GM19467 (cell line): ENCODE results near the gene CREBL2.
"Not testable (repeated sequence)": the region's sequence is repeated elsewhere in the genome, so short reads cannot be mapped to it uniquely, and the experiment has no call there.

Source experiments
- ATAC-seq: cut with Tn5 transposase; IDR thresholded peaks from one replicate; pipeline ENCODE4 v1.9.1; 2021; ENCODE audit warnings: mild to moderate bottlenecking, moderate library complexity; ENCODE audit not compliant: unreplicated experiment

The CREBL2 gene

GRCh38 chr12:12596598-12596997 is 15.1 kb upstream of the CREBL2 start:
- not testable (repeated sequence) for ATAC-seq

DNA sequence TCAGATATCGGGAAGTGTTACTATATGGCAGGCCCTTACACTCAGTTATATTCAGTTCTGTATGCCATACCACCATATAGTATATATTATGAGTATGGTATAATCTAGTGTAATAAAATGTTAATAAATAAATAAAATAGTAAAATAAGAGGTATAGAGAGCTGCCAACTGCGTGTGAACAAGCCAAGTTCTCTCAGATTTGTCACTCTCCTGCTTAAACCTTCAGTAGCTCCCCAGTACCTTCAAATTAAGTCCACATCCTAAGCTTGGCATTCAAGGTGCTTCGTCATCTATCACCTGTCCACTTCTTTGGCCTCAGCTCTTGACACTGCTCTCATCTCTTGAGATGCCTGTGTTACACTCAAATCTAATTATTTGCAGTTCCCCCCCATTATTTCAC is 12.8 kb upstream of the CREBL2 start:
- no peak for ATAC-seq

GRCh38 chr12:12599750-12600643 is 11.7 kb upstream of the CREBL2 start:
- no peak for ATAC-seq

- no peak for ATAC-seq
These were observed 11.0 kb upstream of the CREBL2 start for GRCh38 chr12:12600659-12601058.

DNA sequence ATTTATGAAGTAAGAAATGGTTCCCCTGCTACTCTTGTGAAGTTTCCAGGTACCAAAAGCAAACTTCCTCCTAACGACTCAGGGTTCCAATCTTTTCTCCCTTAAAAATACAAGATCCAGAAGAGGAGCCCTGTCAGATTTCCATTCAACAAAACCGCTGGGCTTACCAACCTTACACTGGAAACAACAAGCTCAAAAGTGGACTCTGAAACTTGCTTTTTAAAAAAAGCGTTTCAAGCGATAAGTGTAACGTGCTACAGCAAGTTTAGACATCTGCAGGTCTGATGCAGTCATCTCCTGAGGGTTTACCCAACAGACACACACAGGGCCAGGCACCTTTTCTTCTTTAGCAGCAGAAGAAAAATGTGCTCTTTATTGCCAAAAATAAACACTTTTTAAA is 6.9 kb upstream of the CREBL2 start:
- no peak for ATAC-seq

DNA sequence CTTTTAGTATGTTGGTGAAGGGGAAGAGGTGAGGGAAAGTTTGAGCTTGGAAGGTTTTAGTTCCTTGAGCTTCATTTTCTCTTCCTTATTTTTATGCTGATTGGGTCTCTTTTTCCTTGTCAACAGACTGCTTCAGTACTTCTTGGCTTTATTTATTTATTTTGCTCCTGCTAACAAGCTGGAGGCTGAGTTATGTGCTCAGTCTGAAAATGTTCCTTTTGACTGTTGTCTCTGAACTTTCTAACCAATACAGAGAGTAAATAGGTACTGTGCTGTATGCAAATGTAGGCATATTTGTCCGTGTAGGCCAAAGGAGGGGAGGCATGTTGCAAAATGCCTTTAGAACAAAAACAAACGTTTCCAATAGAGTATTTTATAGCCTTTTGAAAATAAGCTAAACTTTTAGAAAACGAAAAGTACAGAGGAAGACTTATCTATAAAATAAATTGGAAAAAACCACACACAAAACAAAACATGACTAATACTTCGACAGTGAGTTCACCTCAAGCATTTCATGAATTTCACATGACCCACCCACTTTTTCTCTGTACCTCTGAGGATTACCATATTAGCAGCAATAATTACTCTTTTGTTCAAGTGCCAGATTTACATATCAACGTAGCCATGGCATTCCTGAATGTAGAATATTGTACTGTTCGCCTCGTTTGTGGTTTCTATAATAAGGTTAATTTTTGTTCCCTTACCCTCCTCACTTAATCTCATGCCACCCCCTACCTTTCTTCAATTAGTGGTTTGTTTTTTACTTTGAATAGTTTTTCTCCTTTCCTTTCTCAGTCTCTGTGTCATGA is 4.7 kb upstream of the CREBL2 start:
- no peak for ATAC-seq

DNA sequence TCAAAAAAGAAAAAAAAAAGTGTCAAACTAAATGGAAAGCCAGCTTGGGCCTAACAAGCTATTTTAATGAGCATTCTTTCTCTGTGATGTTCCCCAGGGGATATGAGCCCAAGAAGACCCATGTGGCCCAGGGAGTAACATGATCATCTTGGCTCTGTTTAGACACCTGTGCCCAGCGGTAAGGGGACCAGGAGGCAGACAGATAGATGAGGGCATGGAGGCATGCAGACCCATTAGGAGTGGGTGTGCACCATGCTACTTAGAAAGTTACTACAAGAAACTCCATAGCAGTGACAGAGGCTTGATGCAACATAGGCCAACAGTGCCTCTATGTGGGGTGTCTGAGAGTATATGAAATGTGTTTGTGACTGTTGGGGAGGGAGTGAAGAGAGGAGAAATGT is 3.1 kb upstream of the CREBL2 start:
- ATAC-seq: no peak

- no peak for ATAC-seq
These were observed 2.0 kb upstream of the CREBL2 start for GRCh38 chr12:12609692-12610091.

- ATAC-seq: no peak
These were observed 965 bp upstream of the CREBL2 start for GRCh38 chr12:12610711-12611110.

GRCh38 chr12:12612358-12612757 is 682 bp downstream of the CREBL2 start:
- no peak for ATAC-seq

GRCh38 chr12:12613344-12613743 is 1.7 kb downstream of the CREBL2 start:
- ATAC-seq: no peak

- ATAC-seq: no peak
These were observed 2.7 kb downstream of the CREBL2 start for GRCh38 chr12:12614342-12614741.

DNA sequence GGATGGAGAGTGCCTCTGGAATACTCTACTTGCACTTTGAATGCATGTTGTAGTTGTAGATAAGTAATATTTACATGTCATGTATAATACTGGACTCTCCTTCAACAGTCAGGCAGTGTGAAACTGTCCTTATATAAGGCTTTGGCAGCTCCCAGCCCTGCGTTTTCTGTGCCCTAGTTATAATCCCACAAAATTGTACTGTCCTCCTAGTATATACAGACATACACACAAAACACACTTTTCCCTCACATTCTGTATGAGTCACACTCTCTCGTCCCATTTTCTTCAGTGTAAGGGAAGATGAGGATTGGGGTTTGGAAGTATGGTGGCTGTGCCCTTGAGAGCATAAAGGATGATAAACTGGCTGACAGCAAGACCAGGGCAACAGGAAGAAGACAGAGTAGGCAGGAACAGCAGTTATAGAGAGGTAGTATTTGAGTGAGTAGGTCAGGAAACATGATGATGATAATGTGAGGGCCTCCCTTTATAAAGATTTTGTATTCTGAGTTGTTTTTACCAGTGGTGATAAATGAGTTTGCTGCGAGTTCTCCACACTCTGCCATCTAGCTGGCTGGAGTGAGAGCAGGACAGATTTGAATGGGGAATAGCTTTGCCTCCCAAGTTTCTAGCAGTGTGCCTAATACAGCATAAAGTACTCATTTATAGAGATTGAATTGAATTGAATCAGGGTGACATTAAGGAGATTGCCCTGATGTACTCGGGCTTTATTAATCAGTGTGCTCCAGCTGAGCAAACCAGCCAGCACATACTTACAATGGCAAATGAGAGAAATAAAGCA is 5.0 kb downstream of the CREBL2 start:
- ATAC-seq: no peak

DNA sequence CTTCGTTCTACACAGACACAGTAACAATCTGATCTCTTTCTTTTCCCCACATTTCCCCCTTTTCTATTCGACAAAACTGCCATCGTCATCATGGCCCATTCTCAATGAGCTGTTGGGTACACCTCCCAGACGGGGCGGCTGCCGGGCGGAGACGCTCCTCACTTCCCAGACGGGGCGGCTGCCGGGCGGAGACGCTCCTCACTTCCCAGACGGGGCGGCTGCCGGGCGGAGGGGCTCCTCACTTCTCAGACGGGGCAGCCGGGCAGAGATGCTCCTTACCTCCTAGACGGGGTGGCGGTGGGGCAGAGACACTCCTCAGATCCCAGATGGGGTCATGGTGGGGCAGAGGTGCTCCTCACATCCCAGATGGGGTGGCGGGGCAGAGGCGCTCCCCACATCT is 6.4 kb downstream of the CREBL2 start:
- ATAC-seq: not testable (repeated sequence)

DNA sequence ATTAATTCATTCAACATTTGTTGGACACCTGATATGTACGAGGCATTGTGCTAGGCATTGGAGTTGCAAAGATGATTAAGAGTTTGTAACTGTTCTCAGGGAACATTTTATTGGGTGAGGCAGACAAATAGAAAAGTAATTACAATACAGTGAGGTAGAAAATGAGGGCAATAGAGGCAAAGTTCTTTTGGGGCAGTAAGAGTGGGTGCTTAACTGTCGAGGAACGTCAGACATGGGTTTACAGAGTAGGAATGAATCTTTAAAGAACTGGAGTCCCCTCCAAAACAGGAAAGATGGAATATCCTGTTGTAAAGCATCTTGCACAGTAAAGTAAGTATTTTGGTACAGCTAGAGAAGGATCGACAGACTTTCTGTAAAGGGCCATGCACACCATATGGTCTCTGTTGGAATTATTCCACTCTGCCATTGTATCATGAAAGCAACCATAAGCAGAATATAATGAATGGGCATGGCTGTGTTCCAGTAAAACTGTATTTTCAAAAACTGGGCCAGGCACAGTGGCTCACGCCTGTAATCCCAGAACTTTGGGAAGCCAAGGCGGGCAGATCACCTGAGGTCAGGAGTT is 9.1 kb downstream of the CREBL2 start:
- no peak for ATAC-seq

GRCh38 chr12:12622418-12622817 is 10.7 kb downstream of the CREBL2 start:
- no peak for ATAC-seq

DNA sequence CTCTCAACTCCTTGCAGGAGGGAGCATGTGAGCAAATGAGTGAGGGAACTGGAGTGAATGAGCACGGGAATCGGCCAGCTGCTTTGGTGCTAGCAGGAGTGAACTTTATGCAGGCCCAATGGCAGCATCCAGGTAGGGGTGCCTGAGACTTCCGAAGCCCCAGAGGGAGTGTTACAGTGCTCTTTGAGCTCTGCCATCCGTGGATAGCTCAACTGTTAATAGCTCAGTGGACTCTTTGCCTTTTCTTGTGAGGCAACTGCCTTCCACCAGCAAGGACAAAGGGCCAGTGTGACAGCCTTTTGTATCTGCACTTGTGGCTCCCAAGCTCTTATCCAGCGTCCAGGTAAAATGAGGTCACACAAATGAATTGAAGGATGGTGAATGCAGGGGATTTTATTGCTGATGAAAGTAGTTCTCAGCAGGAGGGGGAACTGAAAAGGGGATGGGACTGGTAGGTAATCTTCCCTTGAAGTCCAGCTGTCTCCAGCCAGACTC is 12.9 kb downstream of the CREBL2 start:
- ATAC-seq: no peak

- ATAC-seq: no peak
These were observed 14.8 kb downstream of the CREBL2 start for GRCh38 chr12:12626471-12626870.

GRCh38 chr12:12627308-12627827 is 15.7 kb downstream of the CREBL2 start:
- ATAC-seq: no peak

GRCh38 chr12:12628013-12628412 is 16.3 kb downstream of the CREBL2 start:
- no peak for ATAC-seq
